DND-41 (cell line): ENCODE measurements around the gene GALNT13.

Experiments
- EZH2 ChIP-seq: IDR thresholded peaks from 3 replicates; pipeline ENCODE4 v1.6.1; 2012; ENCODE audit warnings: borderline replicate concordance, low read depth, mild to moderate bottlenecking, moderate library complexity, low read length, inconsistent platforms; ENCODE audit not compliant: severe bottlenecking
- TF ChIP-seq, protein P1 (sequence below): IDR thresholded peaks from 2 replicates; pipeline ENCODE4 v1.5.1; 2012; ENCODE audit warnings: borderline replicate concordance, low read length, moderate library complexity, mild to moderate bottlenecking; ENCODE audit not compliant: poor library complexity, severe bottlenecking; ENCODE audit errors: extremely low read depth

- TF ChIP-seq, protein P1, sequence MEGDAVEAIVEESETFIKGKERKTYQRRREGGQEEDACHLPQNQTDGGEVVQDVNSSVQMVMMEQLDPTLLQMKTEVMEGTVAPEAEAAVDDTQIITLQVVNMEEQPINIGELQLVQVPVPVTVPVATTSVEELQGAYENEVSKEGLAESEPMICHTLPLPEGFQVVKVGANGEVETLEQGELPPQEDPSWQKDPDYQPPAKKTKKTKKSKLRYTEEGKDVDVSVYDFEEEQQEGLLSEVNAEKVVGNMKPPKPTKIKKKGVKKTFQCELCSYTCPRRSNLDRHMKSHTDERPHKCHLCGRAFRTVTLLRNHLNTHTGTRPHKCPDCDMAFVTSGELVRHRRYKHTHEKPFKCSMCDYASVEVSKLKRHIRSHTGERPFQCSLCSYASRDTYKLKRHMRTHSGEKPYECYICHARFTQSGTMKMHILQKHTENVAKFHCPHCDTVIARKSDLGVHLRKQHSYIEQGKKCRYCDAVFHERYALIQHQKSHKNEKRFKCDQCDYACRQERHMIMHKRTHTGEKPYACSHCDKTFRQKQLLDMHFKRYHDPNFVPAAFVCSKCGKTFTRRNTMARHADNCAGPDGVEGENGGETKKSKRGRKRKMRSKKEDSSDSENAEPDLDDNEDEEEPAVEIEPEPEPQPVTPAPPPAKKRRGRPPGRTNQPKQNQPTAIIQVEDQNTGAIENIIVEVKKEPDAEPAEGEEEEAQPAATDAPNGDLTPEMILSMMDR: no peak
- no peak for TF ChIP-seq EZH2
These were observed 226.2 kb downstream of the GALNT13 start for GRCh38 chr2:154097833-154098398.
